ENCODE measurements around the gene CD99L2.

- no peak for TF ChIP-seq POLR2A (IDR thresholded peaks at IDR 0.05)
- no peak for TF ChIP-seq CTCF (IDR thresholded peaks at IDR 0.05)
These were observed 119.1 kb downstream of the CD99L2 start for GRCh38 chrX:150779385-150779784.

Measured in adrenal gland (tissue), 5 donors.